GM23338 (cell line): ENCODE results near the gene SFSWAP. TPM values are rescaled to one million over a fixed set of nuclear protein-coding genes. Genes with fewer than 3 reads are reported as not detected.

ENCODE experiments used
- ATAC-seq: fragments of 200-7000 bp; cut with Tn5 transposase; 3 replicates; pipeline ENCODE4 v1.9.1; 2020
- DNase-seq: peaks from one replicate; pipeline ENCODE4 v3.0.0-alpha.2; 2015; ENCODE audit warnings: low spot score
- H2AFZ ChIP-seq: fragments of 200-600 bp; sonication (generic); 2 replicates; pipeline ENCODE4 v1.8.0; 2016; ENCODE audit warnings: antibody characterized with exemption, mild to moderate bottlenecking, moderate library complexity
- H3F3A ChIP-seq: fragments of 200-600 bp; sonication (generic); replicated peaks from 2 replicates; pipeline ENCODE4 v1.8.0; 2017; ENCODE audit warnings: antibody characterized with exemption, mixed run types, low read depth
- H3K27ac ChIP-seq: fragments of 200-600 bp; sonication (generic); 2 replicates; pipeline ENCODE4 v1.6.1; 2016; ENCODE audit warnings: low read depth
- H3K27me3 ChIP-seq: fragments of 200-600 bp; sonication (generic); 2 replicates; pipeline ENCODE4 v1.8.0; 2016; ENCODE audit warnings: mild to moderate bottlenecking, mixed run types, moderate library complexity; ENCODE audit not compliant: insufficient read depth
- H3K36me3 ChIP-seq: fragments of 200-600 bp; sonication (generic); 2 replicates; pipeline ENCODE4 v1.8.0; 2016; ENCODE audit warnings: mild to moderate bottlenecking; ENCODE audit not compliant: insufficient read depth
- H3K4me1 ChIP-seq: fragments of 200-600 bp; sonication (generic); 2 replicates; pipeline ENCODE4 v1.8.0; 2016; ENCODE audit warnings: mild to moderate bottlenecking, moderate library complexity; ENCODE audit not compliant: insufficient read depth
- H3K4me2 ChIP-seq: fragments of 200-600 bp; sonication (generic); 2 replicates; pipeline ENCODE4 v1.7.1; 2017; ENCODE audit warnings: mixed run types
- H3K4me3 ChIP-seq: fragments of 200-600 bp; sonication (generic); 2 replicates; pipeline ENCODE4 v1.6.1; 2016; ENCODE audit warnings: mixed run types
- H3K79me2 ChIP-seq: fragments of 200-600 bp; sonication (generic); replicated peaks from 2 replicates; pipeline ENCODE4 v1.8.0; 2017; ENCODE audit warnings: mild to moderate bottlenecking; ENCODE audit not compliant: insufficient read depth
- H3K9me2 ChIP-seq: fragments of 200-600 bp; sonication (generic); 2 replicates; pipeline ENCODE4 v1.8.0; 2017; ENCODE audit not compliant: insufficient read depth
- H4K20me1 ChIP-seq: fragments of 200-600 bp; sonication (generic); replicated peaks from 2 replicates; pipeline ENCODE4 v1.8.0; 2017; ENCODE audit warnings: mild to moderate bottlenecking; ENCODE audit not compliant: insufficient read depth
- H3K27ac Mint-ChIP-seq: 2 replicates; pipeline ENCODE4 v1.8.0; 2020; ENCODE audit warnings: inconsistent platforms, mild to moderate bottlenecking, moderate library complexity, mixed read lengths
- H3K27me3 Mint-ChIP-seq: 3 replicates; pipeline ENCODE4 v1.8.0; 2022; ENCODE audit warnings: low read depth, mild to moderate bottlenecking, moderate library complexity, mixed read lengths, inconsistent platforms; ENCODE audit not compliant: insufficient read depth, poor library complexity
- H3K36me3 Mint-ChIP-seq: 3 replicates; pipeline ENCODE4 v1.8.0; 2021; ENCODE audit warnings: low read depth, mild to moderate bottlenecking, inconsistent platforms, moderate library complexity, mixed read lengths
- H3K4me1 Mint-ChIP-seq: 3 replicates; pipeline ENCODE4 v1.8.0; 2020; ENCODE audit warnings: mild to moderate bottlenecking, inconsistent platforms, mixed read lengths
- H3K4me3 Mint-ChIP-seq: 3 replicates; pipeline ENCODE4 v1.8.0; 2021; ENCODE audit warnings: moderate library complexity, mild to moderate bottlenecking, inconsistent platforms, mixed read lengths
- H3K9me3 Mint-ChIP-seq: 3 replicates; pipeline ENCODE4 v1.8.0; 2020; ENCODE audit warnings: moderate library complexity, mild to moderate bottlenecking, inconsistent platforms, mixed read lengths
- CREB1 ChIP-seq: fragments of 250-450 bp; sonication (Bioruptor Pico); IDR thresholded peaks from 2 replicates; pipeline ENCODE4 v1.5.0; 2020; ENCODE audit warnings: low read depth, mild to moderate bottlenecking, moderate library complexity
- EZH2 ChIP-seq: fragments of 200-600 bp; sonication (generic); IDR thresholded peaks from one replicate; pipeline ENCODE4 v1.8.0; 2017; ENCODE audit warnings: antibody characterized with exemption, mild to moderate bottlenecking, low read depth; ENCODE audit not compliant: unreplicated experiment
- EZH2phosphoT487 ChIP-seq: fragments of 200-600 bp; sonication (generic); IDR thresholded peaks from one replicate; pipeline ENCODE4 v1.8.1; 2018; ENCODE audit warnings: antibody characterized with exemption; ENCODE audit not compliant: unreplicated experiment
- JUNB ChIP-seq: IDR thresholded peaks from one replicate; pipeline ENCODE4 v1.6.1; 2016; ENCODE audit warnings: antibody characterized with exemption; ENCODE audit not compliant: unreplicated experiment
- NANOG ChIP-seq: IDR thresholded peaks from 2 replicates; pipeline ENCODE4 v1.6.1; 2016; ENCODE audit warnings: antibody characterized with exemption, borderline replicate concordance
- POLR2AphosphoS5 ChIP-seq: IDR thresholded peaks from 2 replicates; pipeline ENCODE4 v1.6.1; 2016; ENCODE audit warnings: antibody characterized with exemption, low read depth
- REST ChIP-seq: IDR thresholded peaks from one replicate; pipeline ENCODE4 v1.6.1; 2018; ENCODE audit warnings: antibody characterized with exemption; ENCODE audit not compliant: unreplicated experiment
- STAT1 ChIP-seq: IDR thresholded peaks from one replicate; pipeline ENCODE4 v1.6.1; 2016; ENCODE audit warnings: antibody characterized with exemption; ENCODE audit not compliant: unreplicated experiment
- ZNF114 ChIP-seq: fragments of 250-450 bp; sonication (Bioruptor Pico); IDR thresholded peaks from 2 replicates; pipeline ENCODE4 v1.5.0; 2020; ENCODE audit warnings: mild to moderate bottlenecking, moderate library complexity
- ZNF331 ChIP-seq: fragments of 250-450 bp; sonication (Bioruptor Pico); IDR thresholded peaks from 2 replicates; pipeline ENCODE4 v1.5.0; 2020; ENCODE audit warnings: low read depth, mild to moderate bottlenecking, moderate library complexity
- polyA plus RNA-seq: library from polyadenylated mRNA; unstranded; fragments of >200 nt; fragmentation: Nextera tagmentation; extraction: Ambion mirVana; gene quantifications from 2 replicates; pipeline ENCODE4 v1.2.1, GENCODE V29; 2016
- total RNA-seq: library from RNA; depleted of rRNA; stranded (reverse); fragments of >200 nt; shearing (Covaris generic); gene quantifications from 2 replicates; pipeline ENCODE4 v1.2.3, GENCODE V29; 2014
- TF ChIP-seq, protein P1 (sequence below), 2 experiments: fragments of 200-600 bp in 1 of 2; sonication (generic) in 1 of 2; conservative IDR thresholded peaks; 2 replicates each; pipeline versions ENCODE4 v1.5.1 to v1.6.1; 2016 to 2017; ENCODE audit warnings: antibody characterized with exemption in 2 of 2, low read depth in 2 of 2, mild to moderate bottlenecking in 2 of 2, moderate library complexity in 1 of 2
- TF ChIP-seq, protein P2 (sequence below): fragments of 250-450 bp; sonication (Bioruptor Pico); IDR thresholded peaks from 2 replicates; pipeline ENCODE4 v1.5.0; 2020; ENCODE audit warnings: mild to moderate bottlenecking, moderate library complexity
- TF ChIP-seq, protein P3 (sequence below): IDR thresholded peaks from 2 replicates; pipeline ENCODE4 v1.6.1; 2016; ENCODE audit warnings: antibody characterized with exemption

SFSWAP gene
- total and polyA plus RNA-seq, 2 experiments from 2014 or later = 41.0 to 49.8 TPM

GRCh38 chr12:131795690-131796410 is 85.0 kb downstream of the SFSWAP start:
- Histone ChIP-seq H3K9me2 (no peaks in the 10 kb centered on the region), H3K36me3 (peaks cover 5% of the 10 kb centered on the region), H3K4me1 (peaks cover 20% of the 10 kb centered on the region), H3K4me3 (no peak overlapping the region), H4K20me1 (no peaks in the 10 kb centered on the region; the same call in 1 of the 2 replicates), H3K27me3 (no peaks in the 10 kb centered on the region), H3K4me2 (peak overlapping the region; percentile 65), H3K27ac (peak overlapping the region; percentile 87), H3K79me2 (no peaks in the 10 kb centered on the region), H2AFZ (no peak overlapping the region), H3F3A (peaks cover 20% of the 10 kb centered on the region)
- H3K27me3 Mint-ChIP-seq = peaks cover 28% of the 10 kb centered on the region
- H3K4me1 Mint-ChIP-seq = peaks cover 36% of the 10 kb centered on the region
- DNase-seq (peak; percentile 61), ATAC-seq (peak; percentile 79)
- no peaks in the 10 kb centered on the region; the same call in 2 of the 3 replicates for H3K9me3 Mint-ChIP-seq
- TF ChIP-seq STAT1 = no peak
- TF ChIP-seq POLR2AphosphoS5 = 0 out of 2 replicates have a peak, but pooled peaks have one; percentile 22
- TF ChIP-seq, protein P1, sequence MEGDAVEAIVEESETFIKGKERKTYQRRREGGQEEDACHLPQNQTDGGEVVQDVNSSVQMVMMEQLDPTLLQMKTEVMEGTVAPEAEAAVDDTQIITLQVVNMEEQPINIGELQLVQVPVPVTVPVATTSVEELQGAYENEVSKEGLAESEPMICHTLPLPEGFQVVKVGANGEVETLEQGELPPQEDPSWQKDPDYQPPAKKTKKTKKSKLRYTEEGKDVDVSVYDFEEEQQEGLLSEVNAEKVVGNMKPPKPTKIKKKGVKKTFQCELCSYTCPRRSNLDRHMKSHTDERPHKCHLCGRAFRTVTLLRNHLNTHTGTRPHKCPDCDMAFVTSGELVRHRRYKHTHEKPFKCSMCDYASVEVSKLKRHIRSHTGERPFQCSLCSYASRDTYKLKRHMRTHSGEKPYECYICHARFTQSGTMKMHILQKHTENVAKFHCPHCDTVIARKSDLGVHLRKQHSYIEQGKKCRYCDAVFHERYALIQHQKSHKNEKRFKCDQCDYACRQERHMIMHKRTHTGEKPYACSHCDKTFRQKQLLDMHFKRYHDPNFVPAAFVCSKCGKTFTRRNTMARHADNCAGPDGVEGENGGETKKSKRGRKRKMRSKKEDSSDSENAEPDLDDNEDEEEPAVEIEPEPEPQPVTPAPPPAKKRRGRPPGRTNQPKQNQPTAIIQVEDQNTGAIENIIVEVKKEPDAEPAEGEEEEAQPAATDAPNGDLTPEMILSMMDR (conservative IDR thresholded peaks at IDR 0.05; ENCODE audit: low read depth in 2 of 2) = peak in 1 of 2 experiments; percentile 34; a peak in 1 of 4 replicates
- TF ChIP-seq EZH2 = no peak
- TF ChIP-seq, protein P2, sequence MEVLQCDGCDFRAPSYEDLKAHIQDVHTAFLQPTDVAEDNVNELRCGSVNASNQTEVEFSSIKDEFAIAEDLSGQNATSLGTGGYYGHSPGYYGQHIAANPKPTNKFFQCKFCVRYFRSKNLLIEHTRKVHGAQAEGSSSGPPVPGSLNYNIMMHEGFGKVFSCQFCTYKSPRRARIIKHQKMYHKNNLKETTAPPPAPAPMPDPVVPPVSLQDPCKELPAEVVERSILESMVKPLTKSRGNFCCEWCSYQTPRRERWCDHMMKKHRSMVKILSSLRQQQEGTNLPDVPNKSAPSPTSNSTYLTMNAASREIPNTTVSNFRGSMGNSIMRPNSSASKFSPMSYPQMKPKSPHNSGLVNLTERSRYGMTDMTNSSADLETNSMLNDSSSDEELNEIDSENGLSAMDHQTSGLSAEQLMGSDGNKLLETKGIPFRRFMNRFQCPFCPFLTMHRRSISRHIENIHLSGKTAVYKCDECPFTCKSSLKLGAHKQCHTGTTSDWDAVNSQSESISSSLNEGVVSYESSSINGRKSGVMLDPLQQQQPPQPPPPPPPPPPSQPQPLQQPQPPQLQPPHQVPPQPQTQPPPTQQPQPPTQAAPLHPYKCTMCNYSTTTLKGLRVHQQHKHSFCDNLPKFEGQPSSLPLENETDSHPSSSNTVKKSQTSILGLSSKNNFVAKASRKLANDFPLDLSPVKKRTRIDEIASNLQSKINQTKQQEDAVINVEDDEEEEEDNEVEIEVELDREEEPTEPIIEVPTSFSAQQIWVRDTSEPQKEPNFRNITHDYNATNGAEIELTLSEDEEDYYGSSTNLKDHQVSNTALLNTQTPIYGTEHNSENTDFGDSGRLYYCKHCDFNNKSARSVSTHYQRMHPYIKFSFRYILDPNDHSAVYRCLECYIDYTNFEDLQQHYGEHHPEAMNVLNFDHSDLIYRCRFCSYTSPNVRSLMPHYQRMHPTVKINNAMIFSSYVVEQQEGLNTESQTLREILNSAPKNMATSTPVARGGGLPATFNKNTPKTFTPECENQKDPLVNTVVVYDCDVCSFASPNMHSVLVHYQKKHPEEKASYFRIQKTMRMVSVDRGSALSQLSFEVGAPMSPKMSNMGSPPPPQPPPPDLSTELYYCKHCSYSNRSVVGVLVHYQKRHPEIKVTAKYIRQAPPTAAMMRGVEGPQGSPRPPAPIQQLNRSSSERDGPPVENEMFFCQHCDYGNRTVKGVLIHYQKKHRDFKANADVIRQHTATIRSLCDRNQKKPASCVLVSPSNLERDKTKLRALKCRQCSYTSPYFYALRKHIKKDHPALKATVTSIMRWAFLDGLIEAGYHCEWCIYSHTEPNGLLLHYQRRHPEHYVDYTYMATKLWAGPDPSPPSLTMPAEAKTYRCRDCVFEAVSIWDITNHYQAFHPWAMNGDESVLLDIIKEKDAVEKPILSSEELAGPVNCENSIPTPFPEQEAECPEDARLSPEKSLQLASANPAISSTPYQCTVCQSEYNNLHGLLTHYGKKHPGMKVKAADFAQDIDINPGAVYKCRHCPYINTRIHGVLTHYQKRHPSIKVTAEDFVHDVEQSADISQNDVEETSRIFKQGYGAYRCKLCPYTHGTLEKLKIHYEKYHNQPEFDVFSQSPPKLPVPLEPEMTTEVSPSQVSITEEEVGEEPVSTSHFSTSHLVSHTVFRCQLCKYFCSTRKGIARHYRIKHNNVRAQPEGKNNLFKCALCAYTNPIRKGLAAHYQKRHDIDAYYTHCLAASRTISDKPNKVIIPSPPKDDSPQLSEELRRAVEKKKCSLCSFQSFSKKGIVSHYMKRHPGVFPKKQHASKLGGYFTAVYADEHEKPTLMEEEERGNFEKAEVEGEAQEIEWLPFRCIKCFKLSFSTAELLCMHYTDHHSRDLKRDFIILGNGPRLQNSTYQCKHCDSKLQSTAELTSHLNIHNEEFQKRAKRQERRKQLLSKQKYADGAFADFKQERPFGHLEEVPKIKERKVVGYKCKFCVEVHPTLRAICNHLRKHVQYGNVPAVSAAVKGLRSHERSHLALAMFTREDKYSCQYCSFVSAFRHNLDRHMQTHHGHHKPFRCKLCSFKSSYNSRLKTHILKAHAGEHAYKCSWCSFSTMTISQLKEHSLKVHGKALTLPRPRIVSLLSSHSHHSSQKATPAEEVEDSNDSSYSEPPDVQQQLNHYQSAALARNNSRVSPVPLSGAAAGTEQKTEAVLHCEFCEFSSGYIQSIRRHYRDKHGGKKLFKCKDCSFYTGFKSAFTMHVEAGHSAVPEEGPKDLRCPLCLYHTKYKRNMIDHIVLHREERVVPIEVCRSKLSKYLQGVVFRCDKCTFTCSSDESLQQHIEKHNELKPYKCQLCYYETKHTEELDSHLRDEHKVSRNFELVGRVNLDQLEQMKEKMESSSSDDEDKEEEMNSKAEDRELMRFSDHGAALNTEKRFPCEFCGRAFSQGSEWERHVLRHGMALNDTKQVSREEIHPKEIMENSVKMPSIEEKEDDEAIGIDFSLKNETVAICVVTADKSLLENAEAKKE = no peak
- TF ChIP-seq NANOG = no peak
- TF ChIP-seq, protein P3, sequence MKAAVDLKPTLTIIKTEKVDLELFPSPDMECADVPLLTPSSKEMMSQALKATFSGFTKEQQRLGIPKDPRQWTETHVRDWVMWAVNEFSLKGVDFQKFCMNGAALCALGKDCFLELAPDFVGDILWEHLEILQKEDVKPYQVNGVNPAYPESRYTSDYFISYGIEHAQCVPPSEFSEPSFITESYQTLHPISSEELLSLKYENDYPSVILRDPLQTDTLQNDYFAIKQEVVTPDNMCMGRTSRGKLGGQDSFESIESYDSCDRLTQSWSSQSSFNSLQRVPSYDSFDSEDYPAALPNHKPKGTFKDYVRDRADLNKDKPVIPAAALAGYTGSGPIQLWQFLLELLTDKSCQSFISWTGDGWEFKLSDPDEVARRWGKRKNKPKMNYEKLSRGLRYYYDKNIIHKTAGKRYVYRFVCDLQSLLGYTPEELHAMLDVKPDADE = no peak
- TF ChIP-seq REST = no peak
- no peak for TF ChIP-seq EZH2phosphoT487
- TF ChIP-seq CREB1 (CRISPR knock-in tag) = no peak
- TF ChIP-seq ZNF331 (CRISPR knock-in tag) = no peak
- TF ChIP-seq ZNF114 = no peak
- TF ChIP-seq JUNB = no peak
- H3K36me3 Mint-ChIP-seq = peaks cover 71% of the 10 kb centered on the region
- H3K27ac Mint-ChIP-seq = peak overlapping the region; percentile 94
- H3K4me3 Mint-ChIP-seq = peak overlapping the region; percentile 18; the same call in 1 of the 3 replicates
